T-helper 22 cell (primary cell): Measurements from ENCODE around the gene SERPINB8.
"Not testable (repeated sequence)": the region's sequence is repeated elsewhere in the genome, so short reads cannot be mapped to it uniquely, and the experiment has no call there.

Source experiments
- DNase-seq: peaks from one replicate; pipeline ENCODE4 v3.0.0-alpha.2; 2020; ENCODE audit warnings: low read depth

The SERPINB8 gene, protein sequence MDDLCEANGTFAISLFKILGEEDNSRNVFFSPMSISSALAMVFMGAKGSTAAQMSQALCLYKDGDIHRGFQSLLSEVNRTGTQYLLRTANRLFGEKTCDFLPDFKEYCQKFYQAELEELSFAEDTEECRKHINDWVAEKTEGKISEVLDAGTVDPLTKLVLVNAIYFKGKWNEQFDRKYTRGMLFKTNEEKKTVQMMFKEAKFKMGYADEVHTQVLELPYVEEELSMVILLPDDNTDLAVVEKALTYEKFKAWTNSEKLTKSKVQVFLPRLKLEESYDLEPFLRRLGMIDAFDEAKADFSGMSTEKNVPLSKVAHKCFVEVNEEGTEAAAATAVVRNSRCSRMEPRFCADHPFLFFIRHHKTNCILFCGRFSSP

DNA sequence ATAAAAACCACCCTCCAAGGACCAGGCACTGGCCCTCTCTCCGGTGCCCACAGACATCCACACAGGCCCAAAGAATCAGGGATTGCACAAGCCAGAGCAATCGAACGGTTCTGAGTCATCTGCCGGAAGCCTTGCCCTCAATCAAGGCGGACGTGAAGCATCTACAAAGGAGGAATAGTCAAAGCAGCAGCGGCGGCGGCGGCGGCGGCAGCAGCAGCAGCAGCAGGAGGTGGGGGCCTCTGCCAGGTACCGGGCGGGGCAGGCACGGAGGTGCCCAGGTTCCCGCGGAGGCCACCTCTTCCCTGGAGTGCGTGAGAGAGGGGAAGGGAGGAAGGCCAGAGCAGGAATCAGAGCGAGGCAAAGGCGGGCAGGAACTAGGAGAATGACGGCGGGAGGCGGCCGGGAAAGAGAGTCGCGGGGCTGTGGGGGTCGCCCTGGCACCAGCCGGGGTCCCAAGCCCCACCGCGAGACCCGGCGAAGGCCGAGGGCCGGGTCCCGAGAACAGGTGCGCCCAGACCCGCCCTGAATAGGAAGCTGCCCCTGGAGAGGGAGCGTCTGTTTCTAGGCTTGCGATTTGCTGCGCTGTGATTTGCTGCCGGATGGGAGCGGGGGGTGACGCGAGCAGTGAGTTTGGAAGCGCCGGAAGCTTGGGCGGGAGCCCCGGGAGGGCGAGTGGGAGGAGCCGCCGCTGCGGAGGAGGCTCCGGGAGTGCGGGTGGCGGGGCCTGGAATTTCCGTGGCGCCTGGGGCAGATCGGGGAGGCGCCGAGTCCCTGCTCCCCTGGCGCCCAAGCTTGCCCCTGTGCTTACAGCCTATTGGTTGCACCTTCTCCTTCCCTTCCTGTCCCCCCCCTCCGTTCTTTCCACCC, at the start of gene SERPINB8:
Gene SERPINB8 (plus strand): TSS at position 140 of the 867 bp plus-strand sequence. CDS start 8,228 bp downstream, outside the sequence.
- DNase-seq = peak; percentile 72

DNA sequence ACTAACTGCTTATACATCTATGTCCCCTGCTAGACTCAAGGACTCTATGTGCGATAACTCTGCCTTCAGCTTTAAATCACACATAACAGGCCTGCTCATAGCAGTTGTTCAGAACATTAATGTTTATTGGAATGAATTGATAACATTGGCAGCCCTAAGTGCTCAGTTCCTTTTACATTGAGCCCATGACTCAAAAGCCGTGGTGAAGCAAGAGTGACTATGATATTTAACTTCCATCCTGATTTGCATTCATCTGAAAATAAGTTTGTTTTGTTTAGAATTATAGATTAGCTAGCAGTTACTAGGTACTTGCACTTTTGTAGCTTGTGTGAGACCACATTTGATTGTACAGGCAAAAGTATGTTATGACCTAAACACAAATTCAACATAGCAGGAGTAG, 47.8 kb upstream of the SERPINB8 start:
- no peak for DNase-seq

DNA sequence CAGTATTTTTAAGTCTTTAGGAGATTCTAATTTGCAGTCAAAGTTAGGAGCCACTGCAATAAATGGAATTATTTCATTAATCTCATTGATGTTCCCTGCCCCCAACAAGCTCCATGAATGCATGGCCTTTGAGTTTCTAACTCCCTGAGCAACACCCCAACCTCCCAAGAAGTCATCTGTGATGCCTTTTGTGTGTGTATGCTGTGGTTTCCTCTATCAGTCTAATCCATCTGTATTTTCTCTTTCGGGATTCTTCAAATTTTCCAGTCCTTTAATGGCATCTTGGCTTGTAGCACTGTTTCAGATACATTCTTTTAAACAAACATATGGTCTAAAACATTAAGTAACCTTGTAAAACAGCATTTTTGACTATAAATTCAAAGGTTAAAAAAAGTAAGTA, 45.3 kb upstream of the SERPINB8 start:
- DNase-seq = no peak

DNA sequence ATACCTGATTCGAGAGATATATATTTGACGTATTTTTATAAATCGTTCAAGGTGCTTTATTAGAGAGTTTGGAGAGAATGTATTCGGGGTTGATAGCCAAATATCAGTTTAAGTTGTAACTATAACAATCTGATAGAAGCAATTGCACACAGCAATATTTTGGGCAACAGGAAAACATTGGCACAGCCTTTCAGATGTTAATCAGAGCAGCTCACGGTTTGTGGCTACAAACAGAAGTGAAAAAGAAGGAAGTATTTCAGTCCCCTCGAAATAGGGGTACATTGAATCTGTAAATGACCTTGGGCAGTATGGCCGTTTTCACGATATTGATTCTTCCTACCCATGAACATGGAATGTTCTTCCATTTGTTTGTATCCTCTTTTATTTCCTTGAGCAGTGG, 41.5 kb upstream of the SERPINB8 start:
- no peak for DNase-seq

DNA sequence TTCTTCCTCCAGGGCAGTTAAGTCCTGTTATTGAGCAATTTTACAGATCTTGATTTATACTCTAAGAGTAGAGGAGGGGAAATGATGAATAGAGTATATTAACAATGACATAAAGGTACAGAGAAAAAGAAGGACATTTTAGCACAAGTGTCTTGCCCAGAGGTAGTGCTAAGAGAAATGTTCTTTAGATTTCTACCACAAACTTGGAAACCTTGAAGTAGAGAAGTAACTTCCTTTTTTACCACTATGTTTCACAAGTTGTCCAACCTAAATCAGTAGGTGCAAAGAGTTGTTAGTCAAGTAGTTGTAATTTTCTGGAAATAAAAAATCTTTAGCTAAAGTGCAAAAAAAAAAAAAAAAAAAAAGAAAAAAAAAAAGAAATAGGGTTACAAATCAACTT, 40.5 kb upstream of the SERPINB8 start:
- not testable (repeated sequence) for DNase-seq

DNA sequence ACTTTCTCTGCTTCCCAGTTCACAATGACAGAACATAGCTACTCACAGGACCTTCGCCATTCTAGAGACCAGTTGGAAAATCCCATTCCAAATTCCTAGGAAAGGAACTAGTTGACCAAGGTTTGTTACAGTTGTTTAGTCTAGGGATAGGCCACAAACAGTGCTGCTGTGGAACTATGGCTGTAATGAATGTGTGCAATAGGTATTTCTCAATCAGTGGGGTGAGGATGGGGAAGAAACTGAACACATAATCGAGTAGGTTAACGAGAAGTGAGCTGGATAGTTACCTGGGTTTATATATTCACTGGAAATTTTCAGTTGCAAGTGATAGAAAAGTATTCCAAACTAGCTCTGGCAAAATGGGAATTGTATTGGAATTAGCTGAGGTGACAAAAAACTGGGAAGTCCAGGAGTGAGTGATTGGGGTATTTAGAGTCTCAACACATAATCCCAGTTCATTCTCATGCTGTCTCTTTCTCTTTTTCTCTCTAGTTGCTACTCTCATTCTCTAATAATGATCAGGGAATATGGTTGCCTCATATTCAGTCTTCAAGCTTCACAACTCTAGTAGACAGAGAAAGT, 39.0 kb upstream of the SERPINB8 start:
- DNase-seq = no peak

DNA sequence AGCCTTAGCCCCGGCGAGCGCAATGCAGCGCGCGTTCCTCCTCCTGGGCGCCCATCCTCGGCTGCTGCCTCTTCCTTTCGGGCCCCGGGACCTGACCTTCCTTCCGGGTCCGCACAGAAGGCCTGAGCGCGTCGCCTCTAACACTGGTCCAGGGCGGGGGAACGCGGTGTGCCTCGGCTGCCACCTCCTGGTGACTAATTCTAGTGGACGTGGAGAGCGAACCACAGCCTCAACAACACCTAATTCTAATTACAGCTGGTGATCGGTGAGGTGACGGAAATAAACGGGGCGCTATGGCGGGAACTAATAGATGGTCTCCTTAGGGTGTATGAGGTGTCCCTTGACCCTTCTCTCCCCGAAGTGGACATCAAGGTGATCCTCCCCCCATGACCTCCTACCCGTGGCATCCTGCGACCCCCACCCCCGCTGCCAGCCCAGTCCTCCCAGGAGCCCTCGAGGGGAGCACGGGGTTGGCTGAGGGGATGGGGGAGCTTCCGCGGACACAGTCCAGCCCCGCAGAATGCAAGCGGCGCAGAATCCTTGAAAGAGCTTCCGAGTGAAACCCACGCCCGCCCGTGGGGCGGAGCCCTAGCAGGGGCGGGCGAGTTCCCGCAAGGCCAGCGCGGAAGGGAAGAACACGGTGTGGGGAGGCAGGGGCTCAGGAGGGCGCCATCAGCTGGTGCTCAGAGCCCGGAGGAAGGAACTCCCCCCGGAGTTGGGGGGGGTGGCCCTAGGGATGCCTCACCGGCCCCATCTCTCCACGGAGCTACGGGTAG, 33.5 kb upstream of the SERPINB8 start:
- peak; percentile 19 for DNase-seq

DNA sequence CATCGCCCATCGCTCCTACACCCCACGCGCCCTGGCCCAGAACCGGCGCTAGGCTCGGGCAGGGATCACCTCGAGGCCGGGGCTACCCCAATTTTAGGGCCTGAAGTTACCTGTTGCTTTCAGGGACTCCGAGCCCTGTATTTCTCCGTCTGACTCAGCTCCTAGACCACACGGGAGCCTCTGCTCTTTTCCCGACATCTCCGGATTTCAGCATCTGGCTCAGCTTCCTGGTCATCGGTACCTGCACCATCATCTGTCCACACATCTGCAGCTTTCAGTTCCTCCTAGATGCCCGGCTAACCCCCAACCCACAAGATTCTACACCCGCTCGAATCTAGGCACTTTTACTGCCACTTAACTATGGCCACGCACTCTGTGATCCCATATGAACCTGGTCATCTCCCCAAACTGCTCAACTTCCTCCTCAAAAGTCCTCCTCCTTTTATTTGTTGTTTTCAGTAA, 32.9 kb upstream of the SERPINB8 start:
- DNase-seq = no peak

DNA sequence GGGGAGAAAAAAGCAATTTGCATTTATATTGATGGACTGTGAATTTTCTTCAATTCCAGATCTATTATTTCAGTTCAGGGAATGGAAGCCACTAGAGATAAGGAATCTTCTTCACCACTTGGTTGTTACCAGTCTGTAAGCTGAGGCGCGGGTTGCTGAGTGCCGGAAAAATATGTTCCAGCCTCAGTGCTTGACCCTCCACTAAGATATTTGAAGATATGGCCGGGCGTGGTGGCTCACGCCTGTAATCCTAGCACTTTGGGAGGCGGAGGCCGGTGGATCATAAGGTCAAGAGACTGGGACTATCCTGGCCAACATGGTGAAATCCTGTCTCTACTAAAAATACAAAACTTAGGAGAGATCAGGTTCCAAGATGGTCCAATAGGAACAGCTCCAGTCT, 29.9 kb upstream of the SERPINB8 start:
- no peak for DNase-seq

DNA sequence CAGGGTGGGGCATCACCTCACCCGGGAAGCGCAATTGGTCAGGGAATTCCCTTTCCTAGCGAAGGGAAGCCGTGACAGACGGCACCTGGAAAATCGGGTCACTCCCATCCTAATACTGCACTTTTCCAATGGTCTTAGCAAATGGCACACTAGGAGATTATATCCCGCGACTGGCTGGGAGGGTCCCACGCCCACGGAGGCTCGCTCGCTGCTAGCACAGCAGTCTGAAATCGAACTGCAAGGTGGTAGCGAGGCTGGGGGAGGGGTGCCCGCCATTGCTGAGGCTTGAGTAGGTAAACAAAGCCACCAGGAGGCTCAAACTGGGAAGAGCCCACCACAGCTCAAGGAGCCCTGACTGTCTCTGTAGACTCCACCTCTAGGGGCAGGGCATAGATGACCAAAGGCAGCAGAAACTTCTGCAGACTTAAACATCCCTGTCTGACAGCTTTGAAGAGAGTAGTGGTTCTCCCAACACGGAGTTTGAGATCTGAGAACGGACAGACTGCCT, 29.3 kb upstream of the SERPINB8 start:
- not testable (repeated sequence) for DNase-seq

DNA sequence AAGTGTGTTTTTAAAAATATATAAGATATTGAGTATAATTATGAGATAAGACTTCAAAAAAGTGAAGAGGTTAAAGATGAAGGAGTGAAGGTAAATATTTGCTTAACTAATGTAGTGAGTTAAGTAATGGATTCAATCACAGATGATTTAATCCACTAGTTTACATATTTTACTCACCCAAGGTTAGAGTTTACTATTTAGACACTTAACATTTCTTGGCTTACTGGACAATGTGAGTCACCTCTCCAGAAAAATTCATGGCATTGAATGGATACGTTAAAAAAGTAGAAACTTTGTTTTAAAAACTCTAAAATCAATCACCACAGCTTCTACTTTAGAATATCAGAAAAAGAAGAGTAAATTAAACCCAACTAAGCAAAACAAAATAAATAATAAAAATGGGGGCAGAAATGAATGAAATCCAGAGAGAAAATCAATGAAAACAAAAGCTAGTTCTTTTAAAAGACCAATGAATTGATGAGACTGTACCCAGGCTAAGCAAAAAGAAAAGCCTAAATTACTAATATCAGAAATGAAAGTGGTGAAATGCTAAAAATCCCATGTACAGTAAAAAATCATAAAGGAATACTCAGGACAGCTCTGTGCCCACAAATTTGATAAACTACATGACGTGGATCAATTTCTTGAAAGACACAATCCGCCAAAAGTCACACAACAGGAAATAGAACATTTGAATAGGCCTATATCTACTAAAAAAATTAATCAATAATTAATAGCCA, 22.7 kb upstream of the SERPINB8 start:
- DNase-seq = no peak

DNA sequence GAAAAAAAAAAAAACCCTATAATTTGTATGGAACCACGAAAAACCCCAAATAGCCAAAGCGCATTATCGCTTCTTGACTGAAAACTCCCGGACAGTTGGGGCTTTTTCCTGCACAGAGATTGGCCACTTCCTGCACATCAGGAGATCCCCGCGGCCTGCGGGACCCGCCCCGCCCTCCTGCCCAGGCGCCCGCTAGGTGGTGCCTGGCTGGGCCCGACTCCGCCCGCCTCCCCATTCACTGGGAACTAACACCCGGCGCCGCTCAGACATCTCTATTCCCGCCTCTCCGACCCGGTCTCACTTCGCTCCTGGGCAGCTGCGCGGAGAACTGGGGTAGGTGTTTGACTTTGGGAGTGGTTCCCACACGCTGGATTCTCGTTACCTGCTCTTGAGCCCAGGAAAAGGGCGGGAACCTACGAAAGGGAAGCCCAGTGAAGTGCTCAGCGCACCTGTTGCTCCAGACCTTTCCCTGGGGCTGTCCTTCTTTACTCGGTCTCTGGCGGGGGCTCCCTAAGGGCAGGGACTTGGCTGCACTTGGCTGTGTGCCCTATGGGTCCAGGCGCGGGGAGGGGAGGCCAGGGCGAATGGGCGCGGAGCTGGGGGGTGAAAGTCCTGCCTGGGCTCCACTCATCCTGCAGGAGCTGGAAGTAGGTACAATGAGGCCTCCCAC, 20.7 kb upstream of the SERPINB8 start, which contains the start of gene HMSD:
Gene HMSD (plus strand): TSS at position 234 of the 670 bp plus-strand sequence. CDS start 4,155 bp downstream, outside the sequence.
- DNase-seq = peak; percentile 47

DNA sequence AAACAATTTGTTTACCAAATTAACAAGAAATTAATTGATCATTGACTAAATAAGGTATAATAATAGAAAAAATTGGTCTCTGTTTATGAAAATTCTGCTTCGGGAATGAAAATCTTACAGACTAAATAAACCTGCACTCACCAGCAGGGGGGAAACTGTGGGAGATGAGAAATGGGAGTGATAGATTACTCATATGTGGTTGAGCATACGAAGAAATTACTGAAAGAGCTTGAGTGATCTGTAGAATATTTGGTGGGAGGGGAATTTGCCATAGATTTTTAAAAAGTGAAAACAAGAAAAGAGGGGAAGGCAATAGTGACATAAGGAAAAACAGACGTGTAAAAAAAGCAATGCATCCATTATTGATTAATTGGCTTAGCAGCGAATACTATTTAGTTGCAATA, 18.6 kb upstream of the SERPINB8 start:
- no peak for DNase-seq

DNA sequence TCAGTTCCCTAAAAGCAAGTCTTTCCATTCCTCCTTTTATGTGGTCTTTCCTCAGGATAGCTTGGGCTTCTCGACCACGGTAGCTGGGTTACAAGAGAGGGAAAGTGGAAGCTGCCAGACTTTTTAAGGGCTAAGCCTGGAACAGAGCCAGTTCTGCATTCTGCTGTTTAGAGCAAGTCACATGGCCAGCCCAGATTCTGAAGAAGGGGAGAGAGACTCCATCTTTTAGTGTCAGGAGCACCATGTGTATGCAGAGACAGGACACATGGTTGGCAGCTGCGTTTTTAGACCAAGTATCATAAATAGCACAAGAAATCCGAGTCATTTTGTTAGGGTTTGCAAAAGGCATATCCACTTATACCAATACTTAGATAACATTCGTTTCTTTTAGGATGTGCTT, 16.1 kb upstream of the SERPINB8 start:
- no peak for DNase-seq

DNA sequence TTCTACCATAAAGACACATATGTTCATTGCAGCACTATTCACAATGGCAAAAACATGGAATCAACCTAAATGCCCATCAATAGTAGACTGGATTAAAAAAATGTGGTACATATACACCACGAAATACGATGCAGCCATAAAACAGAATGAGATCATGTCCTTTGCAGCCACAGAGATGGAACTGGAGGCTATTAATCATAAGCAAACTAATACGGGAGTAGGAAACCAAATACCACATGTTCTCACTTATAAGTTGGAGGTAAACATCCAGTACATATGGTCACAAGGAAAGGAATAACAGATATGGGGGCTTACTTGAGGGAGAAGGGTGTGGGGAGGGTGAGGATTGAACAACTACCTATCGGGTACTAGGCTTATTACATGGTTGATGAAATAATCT, 13.1 kb upstream of the SERPINB8 start:
- DNase-seq = no peak

DNA sequence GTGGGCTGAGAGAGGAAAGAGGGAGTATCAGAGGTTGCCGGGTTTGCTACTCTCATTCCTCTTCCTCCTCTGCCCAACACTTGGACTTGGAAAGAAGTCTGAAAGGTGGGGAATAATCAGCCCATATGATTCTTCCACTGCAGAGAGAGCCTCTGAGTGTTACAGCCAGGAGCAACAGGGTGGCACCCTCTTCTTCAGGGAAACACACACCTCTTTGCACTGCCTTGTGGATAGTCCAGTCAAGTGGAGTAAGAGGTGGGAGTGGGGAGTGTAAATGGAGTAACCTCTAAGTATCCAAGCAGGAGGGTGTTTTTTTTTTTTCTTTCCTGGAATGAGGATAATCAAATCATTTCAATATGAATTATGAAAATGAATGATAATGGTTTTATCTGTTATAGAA, 9.0 kb upstream of the SERPINB8 start:
- DNase-seq = no peak

DNA sequence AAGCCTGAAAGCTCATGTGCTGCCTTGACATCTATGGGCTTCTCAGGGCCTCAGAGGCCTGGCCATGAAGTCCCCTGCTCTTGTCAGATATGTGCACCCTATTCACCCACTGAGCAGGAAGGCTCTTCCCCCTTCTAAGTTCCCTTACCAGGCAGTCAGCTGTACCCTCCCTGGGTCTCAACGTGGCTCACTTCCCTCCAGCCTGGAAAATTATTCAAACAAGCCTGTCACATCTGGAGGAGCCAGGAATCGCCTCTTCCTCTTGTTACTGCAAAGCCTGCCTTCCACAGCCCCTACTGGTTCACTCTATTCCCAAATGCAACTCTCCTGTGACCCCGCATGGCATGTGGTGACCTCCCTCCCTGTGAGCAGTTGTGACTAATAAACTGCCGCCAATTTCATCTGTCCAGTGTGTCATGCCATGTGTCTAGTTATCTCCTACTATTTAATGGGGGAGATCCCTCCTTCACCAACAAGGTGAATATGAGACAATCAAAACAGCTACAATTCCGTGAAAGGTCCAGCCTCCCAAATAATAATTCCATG, 8.4 kb upstream of the SERPINB8 start:
- no peak for DNase-seq

DNA sequence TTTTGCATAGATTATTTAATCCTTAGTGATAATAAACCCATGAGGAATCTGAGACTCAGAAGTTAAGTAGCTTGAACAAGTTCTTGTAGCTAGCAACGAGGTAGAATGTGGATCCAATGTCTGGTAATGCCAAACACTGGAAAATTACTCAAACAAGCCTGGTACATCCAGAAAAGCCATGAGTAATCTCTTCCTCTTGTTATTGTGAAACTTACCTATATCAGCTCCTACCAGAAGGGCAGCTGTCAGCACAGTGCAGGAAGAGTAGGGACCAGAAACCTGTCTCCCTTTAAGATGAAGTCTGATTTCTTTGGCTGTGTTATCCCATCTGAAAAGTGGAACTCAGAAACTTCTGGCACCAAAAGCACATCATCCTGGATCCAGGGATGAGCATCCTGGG, 7.7 kb upstream of the SERPINB8 start:
- DNase-seq = no peak

DNA sequence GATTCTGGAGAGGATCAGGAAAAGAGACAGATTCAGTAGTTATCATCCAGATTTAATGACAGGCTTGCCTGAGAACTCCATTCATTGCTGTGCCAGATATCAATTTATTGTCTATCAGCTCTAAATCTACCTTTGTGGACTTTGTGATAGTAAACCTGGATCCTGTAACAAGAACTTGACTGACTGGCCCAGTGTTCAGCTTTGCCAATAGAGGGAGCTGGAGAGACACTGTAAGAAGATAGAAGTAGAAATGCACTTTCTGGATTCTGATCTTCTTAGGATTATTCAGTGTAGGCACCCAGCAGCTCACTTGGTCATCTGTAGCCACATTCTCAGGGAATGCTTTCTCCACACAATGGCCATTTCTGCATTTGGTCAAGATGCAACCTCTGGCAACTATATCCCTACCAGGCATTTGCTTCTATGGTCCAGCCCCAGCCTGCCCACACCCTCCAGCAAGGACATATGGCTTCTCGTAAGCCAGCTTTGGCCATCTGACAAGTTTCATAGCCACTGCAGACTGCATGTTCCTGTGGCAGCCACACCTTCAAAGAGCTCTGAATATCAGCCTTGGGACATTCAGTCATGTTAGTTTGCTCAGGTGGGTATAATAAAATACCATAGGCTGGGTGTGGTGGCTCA, 6.1 kb upstream of the SERPINB8 start:
- peak; percentile 12 for DNase-seq
